Measurements from ENCODE around the gene ZNF846.
"Not testable (repeated sequence)": the region's sequence is repeated elsewhere in the genome, so short reads cannot be mapped to it uniquely, and the experiment has no call there.

The ZNF846 gene

DNA sequence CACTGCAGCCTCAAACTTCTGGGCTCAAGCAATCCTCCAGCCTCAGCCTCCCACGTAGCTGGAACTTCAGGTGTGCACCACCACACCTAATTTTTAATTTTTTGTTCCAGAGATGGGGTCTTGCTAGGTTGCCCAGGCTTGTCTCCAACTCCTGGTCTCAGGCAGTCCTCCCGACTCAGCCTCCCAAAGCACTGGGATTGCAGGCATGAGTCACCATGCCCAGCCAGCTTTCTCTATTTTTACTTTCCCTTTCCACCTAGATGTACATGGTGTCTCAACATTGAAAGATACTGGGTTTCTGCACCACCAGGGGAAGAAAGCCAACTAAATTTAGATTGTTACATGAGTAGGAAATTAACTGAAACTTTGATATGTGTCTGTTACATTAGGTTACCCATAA, 13.8 kb upstream of the ZNF846 start:
- no peak for DNase-seq

DNA sequence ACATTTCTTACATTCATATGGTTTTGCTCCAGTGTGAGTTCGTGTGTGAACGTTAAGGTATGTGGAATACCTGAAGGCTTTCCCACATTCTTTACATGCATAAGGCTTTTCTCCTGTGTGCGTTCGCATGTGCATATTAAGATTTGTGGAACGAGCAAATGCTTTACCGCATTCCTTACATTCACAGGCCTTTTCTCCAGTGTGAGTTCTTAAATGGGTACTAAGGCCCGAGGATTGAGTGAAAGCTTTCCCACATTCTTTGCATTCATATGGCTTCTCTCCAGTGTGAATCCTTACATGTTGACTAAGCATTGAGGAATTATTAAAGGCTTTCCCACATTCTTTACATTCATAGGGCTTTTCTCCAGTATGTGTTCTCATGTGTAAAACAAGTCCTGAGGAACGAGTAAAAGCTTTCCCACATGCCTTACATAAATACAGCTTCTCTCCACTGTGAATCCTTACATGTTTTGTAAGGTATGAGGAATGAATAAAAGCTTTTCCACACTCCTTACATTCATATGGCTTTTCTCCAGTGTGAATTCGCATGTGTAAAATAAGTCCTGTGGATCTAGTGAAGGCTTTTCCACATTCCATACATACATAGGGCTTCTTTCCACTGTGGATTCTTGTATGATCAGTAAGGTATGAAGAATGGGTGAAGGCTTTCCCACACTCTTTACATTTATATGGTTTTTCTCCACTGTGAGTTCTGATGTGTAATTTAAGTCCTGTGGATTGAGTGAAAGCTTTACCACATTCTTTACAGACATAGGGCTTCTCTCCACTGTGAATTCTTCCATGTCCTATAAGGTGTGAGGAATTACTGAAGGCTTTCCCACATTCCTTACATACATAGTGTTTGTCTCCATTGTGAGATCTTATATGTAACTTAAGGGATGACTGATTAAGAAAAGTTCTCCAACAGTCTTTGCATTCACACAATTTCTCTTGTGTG, 10.7 kb downstream of the ZNF846 start:
- no peak for DNase-seq

DNA sequence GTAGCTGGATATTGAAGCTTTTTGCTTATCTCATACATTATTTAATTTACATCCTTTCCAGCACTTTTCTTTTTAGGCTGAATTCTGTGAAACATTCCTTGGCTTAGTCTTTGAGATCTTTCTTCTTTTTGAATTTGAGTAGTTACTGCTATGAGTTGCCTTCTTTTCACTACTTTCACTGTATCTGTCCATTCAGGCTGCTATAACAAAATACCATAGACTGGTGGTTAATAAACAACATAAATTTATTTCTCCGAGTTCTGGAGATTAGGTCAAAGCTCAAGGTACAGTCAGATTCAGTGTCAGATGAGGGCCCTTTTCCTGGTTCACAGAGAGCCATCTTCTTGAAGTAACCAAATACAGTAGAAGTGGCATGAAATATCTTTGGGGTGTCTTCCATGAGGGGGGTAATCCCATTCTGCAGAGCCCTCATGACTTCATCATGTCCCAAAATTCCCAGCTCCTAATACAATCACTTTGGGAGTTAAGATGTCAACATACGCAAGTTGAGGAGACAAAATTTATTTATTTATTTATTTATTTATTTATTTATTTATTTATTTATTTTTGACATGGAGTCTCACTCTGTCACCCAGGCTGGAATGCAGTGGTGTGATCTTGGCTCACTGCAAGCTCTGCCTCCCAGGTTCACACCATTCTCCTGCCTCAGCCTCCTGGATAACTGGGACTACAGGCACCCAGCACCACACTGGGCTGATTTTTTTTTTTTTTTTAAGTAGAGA, 15.7 kb downstream of the ZNF846 start:
- no peak for DNase-seq

DNA sequence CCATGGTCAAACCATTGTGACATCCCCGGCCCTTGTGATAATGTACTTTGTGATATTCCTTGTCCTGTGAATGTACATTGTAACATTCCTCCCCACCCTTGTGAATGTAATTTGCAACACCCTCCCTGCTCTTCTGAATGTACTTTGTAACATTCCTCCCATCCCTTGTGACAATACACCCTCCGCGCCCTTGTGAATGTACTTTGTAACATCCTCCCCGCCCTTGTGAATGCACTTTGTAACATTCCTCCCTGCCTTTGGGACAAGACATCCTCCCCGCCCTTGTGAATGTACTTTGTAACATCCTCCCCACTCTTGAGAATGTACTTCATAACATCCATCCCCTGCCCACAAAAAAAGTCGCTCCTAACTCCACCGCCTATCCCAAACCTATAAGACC, 17.1 kb downstream of the ZNF846 start:
- DNase-seq: no peak

DNA sequence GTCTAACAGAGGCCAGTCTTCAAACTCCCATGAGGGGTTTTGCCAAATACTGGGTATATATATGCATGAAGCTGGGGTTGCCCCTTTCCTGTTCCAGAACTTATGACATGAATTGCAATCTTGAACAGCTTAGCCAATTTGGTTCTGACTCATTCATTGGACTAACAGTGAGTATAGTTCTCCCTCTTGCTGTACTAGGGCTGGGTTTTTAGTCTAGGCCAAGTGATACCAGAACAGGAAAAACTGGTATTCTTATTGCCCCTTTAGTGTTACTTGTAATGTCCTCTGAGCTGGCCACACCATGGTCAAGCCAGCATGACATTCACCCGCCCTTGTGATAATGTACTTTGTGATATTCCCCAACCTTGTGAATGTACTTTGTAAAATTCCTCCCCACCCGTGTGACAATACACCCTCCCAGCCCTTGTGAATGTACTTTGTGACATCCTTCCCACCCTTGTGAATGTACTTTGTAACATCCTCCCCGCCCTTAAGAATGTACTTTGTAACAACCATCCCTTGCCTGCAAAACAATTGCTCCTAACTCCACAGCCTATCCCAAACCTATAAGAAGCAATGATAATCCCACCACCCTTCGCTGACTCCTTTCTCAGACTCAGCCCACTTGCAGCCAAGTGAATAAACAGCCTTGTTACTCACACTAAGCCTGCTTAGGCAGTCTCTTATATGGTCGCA, 26.9 kb downstream of the ZNF846 start:
- no peak for DNase-seq

DNA sequence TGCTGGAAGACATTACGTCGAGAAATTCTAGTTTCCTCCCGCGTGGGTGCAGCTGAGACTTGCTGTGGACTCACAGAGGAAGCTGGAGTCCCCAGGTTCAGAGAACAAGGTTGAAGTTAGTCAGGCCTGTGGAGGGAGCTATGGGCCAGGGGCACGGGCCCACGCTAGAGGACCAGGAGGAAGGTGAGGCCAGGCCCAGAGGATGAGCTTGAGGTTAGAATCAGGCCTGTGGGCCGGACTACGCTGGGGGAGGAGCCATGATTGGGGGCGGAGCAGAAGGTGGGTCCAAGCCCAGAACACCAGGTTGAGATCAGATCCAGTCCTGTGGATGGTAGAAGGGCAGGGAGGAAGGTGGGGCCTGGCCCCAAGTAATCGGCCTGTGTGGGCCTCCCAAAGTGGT, 32.6 kb downstream of the ZNF846 start:
- DNase-seq: no peak

DNA sequence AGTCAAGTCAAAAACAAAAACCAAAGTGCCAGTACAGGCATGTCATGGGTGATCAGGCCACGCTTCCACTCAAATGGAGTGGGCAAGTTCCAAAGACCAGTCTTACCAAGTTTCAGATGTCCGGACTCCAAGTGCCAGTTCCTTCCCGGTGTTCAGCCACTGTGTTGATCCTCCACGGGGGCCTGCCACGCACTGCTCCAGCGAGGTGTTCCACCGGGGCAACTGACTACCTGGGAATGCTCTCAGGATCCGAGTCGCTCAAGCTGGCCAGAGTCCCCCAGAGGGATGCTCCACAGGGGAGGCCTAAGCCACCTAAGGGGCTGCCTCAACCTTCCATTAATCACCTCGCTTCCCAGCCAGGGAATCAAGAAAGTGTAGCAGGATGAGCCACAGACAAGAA, 38.5 kb downstream of the ZNF846 start:
- not testable (repeated sequence) for DNase-seq

DNA sequence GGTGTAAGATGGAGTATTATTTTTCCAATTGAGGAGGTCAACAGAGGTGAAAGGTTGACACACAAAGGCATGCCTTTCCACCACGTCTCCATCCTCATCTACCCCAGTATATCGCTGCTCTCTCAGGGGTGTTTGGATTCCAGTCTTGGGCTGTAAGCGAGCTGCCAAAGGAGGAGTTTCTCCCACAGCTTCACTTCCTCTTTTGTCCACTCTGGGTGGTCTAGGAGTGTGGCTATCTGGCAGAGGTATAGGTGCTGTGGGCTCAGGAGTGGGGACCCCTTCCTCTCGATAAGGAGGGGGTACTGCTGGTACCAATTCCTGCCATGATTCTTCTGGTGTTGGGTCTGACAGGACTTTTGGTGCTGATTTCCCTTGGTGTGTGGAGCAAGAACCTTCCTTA, 39.4 kb downstream of the ZNF846 start:
- peak; percentile 10 for DNase-seq

DNA sequence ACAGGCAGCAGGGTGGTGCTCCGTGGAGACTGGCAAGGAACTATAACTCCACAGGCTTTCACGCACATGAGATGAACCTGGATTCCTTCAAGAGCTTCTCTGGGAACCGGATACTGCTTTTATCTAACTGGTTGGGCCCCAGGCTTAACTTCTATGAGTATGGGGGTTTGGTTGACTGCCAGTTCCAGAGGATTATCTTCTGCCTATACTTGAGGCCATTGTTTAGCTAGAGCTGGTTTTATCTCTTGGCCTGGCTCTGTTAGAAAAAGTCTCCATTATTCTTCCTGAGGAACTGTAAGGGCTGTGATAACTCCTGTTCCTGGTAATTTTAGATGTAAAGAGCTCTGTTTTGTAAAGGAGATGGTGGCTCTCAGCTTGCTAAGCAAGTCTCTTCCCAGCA, 40.9 kb downstream of the ZNF846 start:
- no peak for DNase-seq

DNA sequence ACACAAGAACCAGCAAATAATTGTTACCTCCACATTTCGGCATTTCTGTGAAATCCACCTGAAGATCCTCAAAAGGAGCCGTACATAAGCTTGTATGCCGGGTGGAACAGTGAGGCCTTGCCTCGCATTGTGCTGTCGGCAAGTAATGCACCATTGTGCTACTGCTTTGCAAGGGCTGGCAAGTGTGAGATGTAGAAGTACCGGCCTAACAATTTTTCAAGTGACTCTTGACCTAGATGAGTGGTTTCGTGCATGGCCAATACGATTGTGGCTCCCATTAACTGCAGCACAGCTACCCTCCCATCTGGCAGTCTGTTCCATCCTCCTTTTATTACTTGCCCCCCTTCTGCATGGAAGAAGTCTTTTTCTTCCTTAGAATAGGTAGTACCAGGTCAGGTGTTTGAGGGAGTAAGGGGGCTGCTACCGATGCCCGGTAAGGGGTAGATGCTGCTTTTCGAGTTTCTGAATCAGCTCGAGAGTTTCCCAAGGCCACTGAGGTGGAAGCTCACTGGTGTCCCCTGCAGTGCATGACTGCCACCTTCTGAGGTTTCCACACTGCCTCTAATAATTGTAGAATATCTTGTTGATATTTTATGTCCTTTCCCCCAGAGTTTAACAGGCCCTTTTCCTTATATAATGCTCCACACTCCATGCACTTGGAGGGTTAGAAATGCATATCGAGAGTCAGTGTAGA, 42.9 kb downstream of the ZNF846 start:
- DNase-seq: not testable (repeated sequence)

DNA sequence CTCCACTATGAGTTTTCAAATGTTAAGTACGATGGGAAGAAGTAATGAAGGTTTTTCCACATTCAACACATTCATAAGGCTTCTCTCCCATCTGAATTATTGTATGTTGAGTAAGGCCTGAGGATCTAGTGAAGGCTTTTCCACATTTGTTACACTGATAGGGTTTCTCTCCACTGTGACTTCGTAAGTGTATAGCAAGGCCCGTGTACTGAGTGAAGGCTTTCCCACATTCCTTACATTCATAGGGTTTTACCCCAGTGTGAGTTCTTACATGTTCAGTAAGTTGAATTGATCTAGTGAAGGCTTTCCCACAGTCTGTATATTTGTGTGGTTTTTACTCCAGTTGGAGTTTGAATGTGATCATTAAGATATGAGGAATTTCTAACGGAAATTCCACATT, 44.4 kb downstream of the ZNF846 start:
- DNase-seq: no peak

DNA sequence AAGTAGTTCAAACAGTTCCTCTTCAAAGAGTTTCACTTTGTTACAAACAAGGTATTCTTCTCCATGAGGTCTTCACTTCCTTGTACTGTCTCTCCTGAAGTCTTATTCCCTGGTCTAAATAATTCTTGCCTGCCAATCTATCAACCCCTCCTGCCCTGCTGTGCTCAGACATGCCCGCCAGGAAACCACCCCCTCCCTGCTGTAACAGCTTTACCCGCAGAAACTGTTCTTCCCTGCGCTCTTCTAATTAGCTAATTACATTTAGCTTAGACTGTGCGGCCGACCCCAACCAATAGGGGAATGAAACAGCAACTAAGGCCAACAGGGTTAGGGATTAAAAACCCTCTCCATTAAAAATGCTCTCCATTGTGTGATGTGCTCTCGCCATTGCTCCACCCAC, 46.7 kb downstream of the ZNF846 start:
- peak; percentile 13 for DNase-seq

DNA sequence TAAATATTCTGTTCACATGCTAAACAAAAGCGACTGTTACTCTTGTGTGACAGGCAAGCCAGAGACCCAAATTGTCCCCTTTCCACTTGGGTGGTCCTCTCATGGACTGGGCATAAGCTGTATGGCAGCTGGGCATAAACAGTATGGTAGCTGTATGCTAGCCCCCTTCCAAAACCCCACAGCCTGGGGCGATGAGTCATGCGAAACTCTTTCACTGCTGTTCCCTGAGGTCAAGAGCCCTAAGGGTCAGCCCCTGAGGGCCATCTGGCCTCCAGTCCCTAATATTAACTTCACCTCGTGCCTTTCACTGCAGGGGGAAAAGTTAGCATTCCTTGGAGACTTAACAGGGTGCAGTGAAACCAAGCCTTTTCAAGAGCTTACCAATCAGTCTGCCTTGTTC, 48.0 kb downstream of the ZNF846 start:
- no peak for DNase-seq

DNA sequence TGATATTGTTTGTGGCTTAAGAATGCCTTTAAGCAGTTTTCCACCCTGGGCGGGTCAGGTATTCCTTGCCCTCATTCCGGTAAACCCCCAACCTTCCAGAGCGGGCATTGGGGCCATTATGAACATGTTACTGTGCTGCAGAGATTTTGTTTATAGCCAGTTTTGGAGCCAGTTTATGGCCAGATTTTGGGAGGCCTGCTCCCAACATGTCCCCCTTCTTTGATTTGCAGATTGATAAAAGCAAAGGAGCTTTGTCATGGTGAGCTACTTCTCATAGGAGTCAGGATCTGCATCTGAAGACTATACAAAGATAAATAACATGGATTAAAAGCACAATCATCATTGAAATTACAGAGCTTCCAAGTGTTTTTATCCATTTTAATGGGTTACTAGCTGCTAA, 56.7 kb downstream of the ZNF846 start:
- no peak for DNase-seq

DNA sequence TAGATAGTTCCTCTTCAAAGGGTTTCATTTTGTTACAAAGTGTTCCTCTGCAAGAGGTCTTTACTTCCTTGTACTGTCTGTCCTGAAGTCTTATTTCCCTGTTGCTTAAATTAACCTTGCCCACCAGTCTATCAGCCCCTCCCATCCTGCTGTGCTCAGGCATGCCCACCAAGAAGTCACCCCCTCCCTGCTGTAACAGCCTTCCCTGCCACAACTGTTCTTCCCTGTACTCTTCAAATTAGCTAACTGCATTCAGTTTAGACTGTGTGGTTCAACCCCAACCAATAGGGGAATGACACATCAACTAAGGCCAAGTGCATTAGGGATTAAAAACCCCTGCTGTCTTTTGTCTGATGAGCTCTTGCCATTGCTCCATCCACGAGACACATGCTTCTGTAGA, 59.2 kb downstream of the ZNF846 start:
- DNase-seq: no peak

DNA sequence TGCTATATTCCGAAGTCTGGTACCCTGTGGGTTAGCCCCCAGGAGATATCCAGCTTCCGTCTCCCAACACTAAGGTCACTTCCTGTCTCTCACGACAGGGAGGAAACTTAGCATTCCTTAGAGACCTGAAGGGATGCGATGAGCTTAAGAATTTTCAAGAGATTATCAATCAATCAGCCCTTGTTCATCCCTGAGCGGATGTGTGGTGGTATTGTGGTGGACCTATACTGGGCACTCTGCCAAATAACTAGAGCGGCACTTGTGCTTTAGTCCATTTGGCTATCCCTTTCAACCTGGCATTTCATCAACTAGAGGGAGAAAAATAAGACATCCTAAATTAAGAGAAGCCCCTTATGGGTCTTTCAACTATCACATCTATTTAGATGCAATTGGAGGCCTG, 62.7 kb downstream of the ZNF846 start:
- DNase-seq: no peak

DNA sequence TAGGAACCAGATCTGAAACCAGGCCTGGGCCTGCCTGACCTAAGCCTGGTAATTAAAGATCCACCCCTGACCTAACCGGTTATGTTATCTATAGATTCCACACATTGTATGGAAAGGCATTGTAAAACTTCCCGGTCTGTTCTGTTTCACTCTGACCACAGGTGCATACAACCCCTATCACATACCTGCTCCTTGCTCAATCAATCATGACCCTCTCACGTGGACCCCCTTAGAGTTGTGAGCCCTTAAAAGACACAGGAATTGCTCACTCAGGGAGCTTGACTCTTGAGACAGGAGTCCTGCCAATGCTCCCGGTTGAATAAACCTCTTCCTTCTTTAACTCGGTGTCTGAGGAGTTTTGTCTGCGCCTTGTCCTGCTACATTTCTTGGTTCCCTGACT, 66.4 kb downstream of the ZNF846 start:
- DNase-seq: no peak

All from RPMI8226 (cell line).